Measurements from ENCODE around the gene PRKG1. TPM values are rescaled to one million over a fixed set of nuclear protein-coding genes. Genes with fewer than 3 reads are reported as not detected.
A peak's percentile ranks its signal among the peaks of the same experiment; 100 is the strongest.

PRKG1 gene
- total and polyA plus RNA-seq, 8 donors = 1.2 to 9.6 (median 2.9) TPM

DNA sequence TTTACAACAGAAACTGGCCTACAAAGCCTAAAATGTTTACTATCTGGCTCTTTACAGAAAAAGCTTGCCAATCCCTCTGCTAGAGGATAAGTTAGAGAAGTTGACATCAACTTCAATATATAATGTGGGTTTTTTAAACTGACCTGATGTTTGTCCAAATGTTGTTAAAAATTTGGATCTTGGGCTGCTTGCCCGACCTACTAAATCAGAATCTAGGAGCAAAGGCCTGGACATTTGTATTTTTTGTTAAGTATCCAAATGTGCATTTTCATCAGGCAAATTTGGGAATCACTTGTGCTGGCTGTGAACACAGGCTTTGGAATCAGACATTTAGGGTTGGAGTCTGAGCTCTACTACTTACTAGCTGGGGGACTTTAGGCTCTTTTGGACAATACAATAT lies 877.8 kb downstream of the PRKG1 start:
- 80 to 88% methylated on average over 1 of the region's 1 CpG for WGBS, 2 donors

DNA sequence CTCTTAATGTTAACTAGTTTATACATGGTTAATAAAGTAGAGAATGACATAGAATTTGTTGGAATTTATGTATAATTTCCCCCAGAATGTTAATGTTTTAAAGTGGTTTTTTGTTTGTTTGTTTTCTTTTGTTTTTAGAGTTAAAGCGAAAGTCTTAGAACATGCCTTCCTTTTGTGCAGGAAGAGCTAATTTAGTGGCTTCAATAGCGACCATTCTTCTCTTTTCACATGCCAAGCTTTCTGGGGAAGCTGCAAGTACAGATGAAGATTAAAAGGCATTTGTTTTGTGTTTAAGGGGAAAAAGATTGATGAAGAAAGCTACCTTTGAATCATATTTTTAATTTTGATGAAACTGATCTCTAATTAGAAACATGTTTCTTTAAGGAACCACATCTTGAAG lies 881.4 kb downstream of the PRKG1 start:
- no peaks in the 10 kb centered on the region for H3K36me3 ChIP-seq
- no peak overlapping the region for H3K27ac ChIP-seq
- TF ChIP-seq, protein P1, sequence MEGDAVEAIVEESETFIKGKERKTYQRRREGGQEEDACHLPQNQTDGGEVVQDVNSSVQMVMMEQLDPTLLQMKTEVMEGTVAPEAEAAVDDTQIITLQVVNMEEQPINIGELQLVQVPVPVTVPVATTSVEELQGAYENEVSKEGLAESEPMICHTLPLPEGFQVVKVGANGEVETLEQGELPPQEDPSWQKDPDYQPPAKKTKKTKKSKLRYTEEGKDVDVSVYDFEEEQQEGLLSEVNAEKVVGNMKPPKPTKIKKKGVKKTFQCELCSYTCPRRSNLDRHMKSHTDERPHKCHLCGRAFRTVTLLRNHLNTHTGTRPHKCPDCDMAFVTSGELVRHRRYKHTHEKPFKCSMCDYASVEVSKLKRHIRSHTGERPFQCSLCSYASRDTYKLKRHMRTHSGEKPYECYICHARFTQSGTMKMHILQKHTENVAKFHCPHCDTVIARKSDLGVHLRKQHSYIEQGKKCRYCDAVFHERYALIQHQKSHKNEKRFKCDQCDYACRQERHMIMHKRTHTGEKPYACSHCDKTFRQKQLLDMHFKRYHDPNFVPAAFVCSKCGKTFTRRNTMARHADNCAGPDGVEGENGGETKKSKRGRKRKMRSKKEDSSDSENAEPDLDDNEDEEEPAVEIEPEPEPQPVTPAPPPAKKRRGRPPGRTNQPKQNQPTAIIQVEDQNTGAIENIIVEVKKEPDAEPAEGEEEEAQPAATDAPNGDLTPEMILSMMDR (IDR thresholded peaks at IDR 0.05) = no peak
- intact Hi-C loops (cut with DNase I) = no loop called here
- no peaks in the 10 kb centered on the region for H3K27me3 ChIP-seq
- 90 to 93% methylated on average over 2 of the region's 2 CpGs for WGBS, 2 donors
- ATAC-seq (no peak), FAIRE-seq (no peak), DNase-seq (no peak)
- H3K9me3 ChIP-seq = no peaks in the 10 kb centered on the region
- no peaks in the 10 kb centered on the region for H3K4me1 ChIP-seq
- H3K4me3 ChIP-seq = no peak overlapping the region

More for the DNA sequence above, 877.8 kb downstream of the PRKG1 start:
- FAIRE-seq (no peak), ATAC-seq (no peak), DNase-seq (no peak)
- Histone ChIP-seq H3K27ac (no peak overlapping the region), H3K27me3 (no peaks in the 10 kb centered on the region), H3K9me3 (no peaks in the 10 kb centered on the region), H3K4me3 (no peak overlapping the region), H3K36me3 (no peaks in the 10 kb centered on the region), H3K4me1 (no peaks in the 10 kb centered on the region)
- TF ChIP-seq, protein P1 (IDR thresholded peaks at IDR 0.05) = no peak
- intact Hi-C loops (cut with DNase I) = no loop called here

DNA sequence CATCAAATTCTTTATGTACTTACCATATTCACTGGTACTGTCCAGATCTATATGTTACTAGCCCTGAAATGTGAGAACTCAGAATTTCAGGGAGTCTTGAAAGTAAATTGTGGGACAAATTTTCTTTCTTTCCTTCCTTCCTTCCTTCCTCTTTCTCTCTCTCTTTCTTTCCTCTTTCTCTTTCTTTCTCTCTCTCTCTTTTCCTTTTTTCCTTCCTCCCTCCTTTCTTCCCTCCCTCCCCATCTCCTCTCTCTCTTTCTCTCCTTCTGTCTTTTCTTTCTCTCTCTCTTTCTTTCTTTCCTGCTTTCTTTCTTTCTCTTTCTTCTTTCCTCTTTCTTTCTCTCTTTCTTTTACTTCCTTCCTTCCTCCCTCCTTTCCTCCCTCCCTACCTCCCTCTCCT lies 882.5 kb downstream of the PRKG1 start:
- Histone ChIP-seq H3K27me3 (no peaks in the 10 kb centered on the region), H3K9me3 (no peaks in the 10 kb centered on the region), H3K36me3 (no peaks in the 10 kb centered on the region), H3K4me3 (no peak overlapping the region), H3K4me1 (no peaks in the 10 kb centered on the region), H3K27ac (no peak overlapping the region)
- TF ChIP-seq, protein P1 (IDR thresholded peaks at IDR 0.05) = no peak
- DNase-seq (no peak), FAIRE-seq (no peak), ATAC-seq (no peak)
- intact Hi-C loops (cut with DNase I) = no loop called here

DNA sequence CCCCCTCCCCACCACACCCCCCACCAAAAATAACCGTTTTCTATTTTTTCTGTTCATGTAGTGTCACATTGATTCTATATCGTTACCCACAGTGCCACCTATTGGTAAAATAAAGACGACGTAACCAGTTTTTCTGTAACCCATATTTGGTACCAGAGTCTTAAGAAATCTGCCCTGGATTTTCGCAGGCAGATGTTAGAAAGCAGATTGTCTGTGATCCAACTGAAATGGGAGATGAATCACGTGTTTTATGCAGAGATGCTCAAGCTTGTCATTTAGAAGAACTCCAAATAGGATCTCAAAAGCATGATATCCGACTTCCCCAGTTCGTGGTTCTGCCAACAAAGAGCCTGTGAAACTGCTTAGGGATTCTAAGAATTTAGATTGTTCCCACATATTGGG lies 886.2 kb downstream of the PRKG1 start:
- H3K4me1 ChIP-seq = no peaks in the 10 kb centered on the region
- intact Hi-C loops (cut with DNase I) = no loop called here
- no peak overlapping the region for H3K27ac ChIP-seq
- peak; percentile 87 for FAIRE-seq
- no peak for DNase-seq
- no peak overlapping the region for H3K4me3 ChIP-seq
- ATAC-seq = peak in 3 of 4 donors; percentile 77 to 80 (median 77)
- H3K9me3 ChIP-seq = no peaks in the 10 kb centered on the region
- TF ChIP-seq, protein P1 (IDR thresholded peaks at IDR 0.05) = peak in 3 of 4 donors; percentile 18 to 37 (median 28)
- no peaks in the 10 kb centered on the region for H3K27me3 ChIP-seq
- H3K36me3 ChIP-seq = no peaks in the 10 kb centered on the region
- WGBS, 2 donors = 20 to 21% methylated on average over 8 of the region's 8 CpGs

DNA sequence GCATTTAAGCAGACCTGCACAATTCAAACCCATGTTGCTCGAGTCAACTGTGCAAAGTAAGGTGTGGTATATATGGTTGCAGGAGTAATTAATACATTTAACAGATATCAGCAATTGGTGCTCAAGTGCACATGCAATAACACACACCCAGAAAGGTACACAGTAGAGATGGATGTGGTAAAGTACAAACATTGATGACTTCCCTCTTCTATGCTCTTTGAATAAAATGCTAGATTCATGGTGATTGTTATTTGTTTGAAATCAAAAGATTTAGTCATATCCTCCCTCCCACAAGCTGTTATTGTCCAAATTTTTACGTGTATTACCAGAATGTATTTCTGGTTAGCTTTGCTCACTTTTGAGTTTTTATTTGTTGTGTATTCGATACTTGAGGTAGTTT lies 887.1 kb downstream of the PRKG1 start:
- no peaks in the 10 kb centered on the region for H3K9me3 ChIP-seq
- TF ChIP-seq, protein P1 (IDR thresholded peaks at IDR 0.05) = no peak
- H3K36me3 ChIP-seq = no peaks in the 10 kb centered on the region
- H3K27ac ChIP-seq = no peak overlapping the region
- WGBS, 2 donors = 62 to 76% methylated on average over 3 of the region's 3 CpGs
- H3K4me3 ChIP-seq = no peak overlapping the region
- intact Hi-C loops (cut with DNase I) = no loop called here
- no peaks in the 10 kb centered on the region for H3K4me1 ChIP-seq
- DNase-seq (no peak), FAIRE-seq (no peak), ATAC-seq (no peak)
- H3K27me3 ChIP-seq = no peaks in the 10 kb centered on the region
